HG02970 (cell line): ENCODE results near the gene TET1.
"Not testable (repeated sequence)": the region's sequence is repeated elsewhere in the genome, so short reads cannot be mapped to it uniquely, and the experiment has no call there.

Source experiments
- ATAC-seq: cut with Tn5 transposase; IDR thresholded peaks from one replicate; pipeline ENCODE4 v1.9.1; 2021; ENCODE audit warnings: mild to moderate bottlenecking, moderate library complexity, moderate number of reproducible peaks; ENCODE audit not compliant: unreplicated experiment, low FRiP score

TET1 gene

DNA sequence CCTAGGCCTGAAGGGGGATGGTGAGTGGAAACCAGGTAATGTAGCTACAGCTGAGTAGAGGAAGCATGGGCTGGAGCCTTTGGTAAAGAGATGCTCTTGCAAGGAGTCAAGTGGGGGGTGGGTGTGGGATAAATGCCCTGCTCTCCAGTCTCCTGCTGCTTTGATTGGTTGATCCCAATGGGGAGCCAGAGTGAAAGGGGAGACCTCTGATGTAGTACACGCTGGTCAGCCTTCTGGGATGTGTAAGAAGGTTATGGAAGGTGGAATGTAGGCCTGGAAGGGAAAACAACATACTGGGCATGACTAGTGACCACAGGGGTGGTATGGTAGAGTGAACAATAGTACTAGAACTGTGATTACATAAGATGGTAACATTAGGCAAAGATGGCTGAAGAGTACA is 44.3 kb downstream of the TET1 start:
- no peak for ATAC-seq

DNA sequence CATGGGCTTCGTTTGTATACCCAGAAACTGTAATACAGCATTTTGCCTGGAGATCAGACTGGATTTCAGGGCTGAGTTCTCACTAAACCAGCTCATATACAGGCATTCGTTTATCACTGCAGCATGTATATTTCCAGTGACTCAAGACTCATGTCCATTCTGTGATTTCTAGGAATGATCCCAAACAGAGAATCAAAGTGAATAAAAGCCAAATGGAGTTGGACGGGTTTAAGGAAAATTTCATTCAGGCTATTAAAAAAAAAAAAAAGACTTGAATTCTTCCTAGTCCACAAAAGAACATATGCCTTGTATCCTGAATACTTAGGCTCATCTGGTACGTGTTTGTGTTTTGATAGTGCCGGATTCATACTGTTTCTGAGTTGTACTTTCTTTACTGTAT is 46.8 kb downstream of the TET1 start:
- no peak for ATAC-seq

DNA sequence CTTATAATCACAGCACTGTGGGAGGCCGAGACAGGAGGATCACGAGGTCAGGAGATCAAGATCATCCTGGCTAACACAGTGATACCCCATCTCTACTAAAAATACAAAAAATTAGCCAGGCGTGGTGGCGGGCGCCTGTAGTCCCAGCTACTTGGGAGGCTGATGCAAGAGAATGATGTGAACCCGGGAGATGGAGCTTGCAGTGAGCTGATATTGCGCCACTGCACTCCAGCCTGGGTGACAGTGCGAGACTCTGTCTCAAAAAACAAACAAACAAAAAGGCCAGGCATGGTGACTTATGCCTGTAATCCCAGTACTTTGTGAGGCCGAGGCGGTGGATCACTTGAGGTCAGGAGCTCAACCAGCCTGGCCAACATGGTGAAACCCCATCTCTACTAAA is 49.9 kb downstream of the TET1 start:
- not testable (repeated sequence) for ATAC-seq

DNA sequence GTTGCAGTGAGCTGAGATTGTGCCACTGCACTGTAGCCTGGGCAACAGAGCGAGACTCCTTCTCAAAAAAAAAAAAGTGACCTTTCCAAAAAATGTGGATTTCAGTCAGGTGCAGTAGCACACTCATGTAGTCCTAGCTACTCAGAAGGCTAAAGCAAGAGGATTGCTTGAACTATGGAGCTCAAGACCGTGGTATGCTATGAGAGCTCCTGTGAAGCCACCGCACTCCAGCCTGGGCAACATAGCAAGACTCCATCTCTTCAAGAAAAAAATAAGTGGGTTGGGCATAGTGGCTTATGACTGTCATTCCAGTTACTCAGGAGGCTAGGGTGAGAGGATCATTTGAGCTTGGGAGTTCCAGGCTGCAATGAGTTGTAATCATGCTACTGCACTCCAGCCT is 51.1 kb downstream of the TET1 start:
- ATAC-seq: no peak

DNA sequence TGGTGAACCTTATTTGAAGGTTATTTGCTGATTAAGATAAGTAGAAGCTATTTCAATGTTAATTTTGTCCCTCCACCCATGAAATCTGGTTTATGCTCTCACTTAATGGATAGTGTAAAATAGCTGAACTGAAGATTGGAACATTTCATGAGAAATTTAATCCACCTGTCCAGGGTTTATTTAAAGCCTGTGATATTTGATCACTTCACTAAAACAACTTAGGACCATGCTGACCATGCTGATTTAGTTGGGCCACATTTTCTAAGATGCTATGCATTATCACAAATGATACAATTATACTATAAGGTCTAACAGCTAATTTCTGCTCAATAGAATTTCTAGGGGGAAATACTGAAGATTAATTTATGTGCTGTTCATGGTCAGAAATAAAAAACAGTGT is 53.8 kb downstream of the TET1 start:
- ATAC-seq: not testable (repeated sequence)

DNA sequence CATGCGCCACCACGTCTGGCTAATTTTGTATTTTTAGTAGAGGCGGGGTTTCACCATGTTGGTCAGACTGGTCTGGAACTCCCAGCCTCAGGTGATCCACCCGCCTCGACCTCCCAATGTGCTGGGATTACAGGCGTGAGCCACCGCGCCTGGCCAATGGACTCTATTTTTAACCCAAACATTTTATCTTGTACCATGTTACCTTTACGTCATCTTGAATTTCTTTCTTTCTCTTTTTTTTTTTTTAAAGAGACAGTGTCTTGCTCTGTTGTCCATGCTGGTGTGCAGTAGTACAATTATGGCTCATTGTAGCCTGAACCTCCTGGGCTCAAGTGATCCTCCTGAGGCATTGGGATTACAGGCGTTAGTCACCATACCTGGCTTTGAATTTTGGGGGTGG is 57.6 kb downstream of the TET1 start:
- ATAC-seq: not testable (repeated sequence)

DNA sequence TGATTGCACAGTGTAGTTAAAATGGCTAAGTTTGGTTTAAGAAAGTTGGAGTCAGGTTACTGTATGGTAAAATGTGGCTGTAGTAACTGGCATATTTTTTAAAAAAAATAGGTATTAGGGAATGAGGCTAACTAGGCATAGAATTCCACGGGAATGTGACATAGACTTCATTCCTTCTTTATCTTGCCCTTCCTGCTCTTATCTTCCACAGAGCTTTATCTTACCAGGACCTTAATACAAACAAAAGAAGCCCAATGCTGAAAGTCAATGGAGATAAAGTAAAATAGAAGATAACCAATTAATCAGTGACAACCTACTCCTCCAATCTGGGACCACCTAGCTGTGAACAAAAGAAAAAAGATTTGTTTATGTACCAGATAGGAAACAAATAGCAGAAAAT is 58.1 kb downstream of the TET1 start:
- ATAC-seq: no peak

DNA sequence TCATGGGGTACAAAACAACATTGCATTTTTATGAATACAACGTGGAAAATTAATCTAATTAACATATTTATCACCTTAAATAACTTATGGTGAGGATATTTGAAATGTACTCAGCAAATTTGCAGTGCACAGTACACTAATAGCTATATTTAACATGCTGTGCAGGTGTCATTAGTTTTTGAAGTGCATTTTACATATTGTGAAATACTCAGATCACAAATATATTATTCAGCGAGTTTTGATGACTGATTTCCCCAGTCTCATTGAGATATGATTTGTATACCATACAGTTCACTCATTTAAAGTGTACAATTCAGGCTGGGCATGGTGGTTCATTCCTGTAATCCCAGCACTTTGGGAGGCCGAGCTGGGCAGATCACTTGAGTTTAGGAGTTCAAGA is 59.5 kb downstream of the TET1 start:
- no peak for ATAC-seq

DNA sequence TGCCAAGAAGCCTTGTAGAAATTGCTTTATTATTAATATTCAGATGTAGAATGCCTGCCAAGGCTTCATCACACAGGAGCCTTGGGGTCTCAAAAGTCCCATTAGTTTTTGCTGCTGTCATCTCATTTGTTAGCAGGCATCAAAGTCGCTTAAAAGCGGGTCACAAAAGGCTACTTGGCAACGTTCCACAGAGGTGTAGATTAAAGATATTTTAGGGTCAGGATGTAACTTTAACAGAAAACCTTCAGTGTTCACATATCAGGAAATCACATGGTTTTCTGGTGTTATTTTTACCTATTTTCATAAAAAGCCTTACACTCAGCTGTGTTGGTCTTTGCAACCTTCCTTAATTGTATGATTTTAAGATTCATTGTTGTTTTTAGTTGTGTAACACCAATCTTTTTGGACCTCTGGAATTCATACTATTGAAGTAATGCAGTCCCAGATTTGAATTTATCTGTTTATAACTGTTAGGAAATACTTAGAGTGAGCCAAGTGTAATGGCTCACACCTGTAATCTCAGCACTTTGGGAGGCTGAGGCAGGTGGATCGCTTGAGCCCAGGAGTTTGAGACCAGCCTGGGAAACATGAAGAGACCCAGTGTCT is 65.3 kb downstream of the TET1 start:
- ATAC-seq: no peak

DNA sequence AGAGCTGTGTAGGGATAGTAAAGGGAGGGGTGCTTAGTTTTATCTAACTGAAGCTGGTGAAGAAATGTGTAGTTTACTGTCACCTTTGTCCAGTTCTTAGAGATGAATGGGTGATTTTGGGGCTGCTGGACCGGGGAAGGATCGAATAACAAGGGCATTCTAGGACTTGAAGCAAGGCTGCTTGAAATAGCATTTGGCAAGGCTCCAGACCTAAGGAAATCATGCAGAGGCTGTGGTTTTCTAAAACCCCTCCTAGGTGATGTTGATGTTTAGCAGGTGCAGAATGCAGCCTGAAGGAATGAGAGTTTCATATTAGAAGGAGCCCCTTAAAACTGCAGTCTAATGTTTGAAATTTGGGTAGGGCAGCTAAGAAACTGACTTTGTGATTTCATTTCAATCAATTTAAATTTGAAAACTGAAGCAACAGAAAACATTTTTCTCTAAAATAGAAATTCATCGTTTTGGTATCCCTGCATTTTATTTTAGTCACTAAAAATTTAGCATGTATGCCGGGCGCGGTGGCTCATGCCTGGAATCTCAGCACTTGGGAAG is 68.5 kb downstream of the TET1 start:
- ATAC-seq: no peak

DNA sequence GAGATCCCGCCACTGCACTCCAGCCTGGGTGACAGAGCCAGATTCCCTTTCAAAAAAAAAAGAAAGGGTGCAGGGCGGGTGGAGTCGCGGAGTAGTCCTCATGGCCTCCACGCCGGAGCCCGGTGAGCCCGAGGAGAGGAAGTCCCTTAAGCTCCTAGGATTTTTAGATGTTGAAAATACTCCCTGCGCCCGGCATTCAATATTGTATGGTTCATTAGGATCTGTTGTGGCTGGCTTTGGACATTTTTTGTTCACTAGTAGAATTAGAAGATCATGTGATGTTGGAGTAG is 72.1 kb downstream of the TET1 start:
- not testable (repeated sequence) for ATAC-seq

DNA sequence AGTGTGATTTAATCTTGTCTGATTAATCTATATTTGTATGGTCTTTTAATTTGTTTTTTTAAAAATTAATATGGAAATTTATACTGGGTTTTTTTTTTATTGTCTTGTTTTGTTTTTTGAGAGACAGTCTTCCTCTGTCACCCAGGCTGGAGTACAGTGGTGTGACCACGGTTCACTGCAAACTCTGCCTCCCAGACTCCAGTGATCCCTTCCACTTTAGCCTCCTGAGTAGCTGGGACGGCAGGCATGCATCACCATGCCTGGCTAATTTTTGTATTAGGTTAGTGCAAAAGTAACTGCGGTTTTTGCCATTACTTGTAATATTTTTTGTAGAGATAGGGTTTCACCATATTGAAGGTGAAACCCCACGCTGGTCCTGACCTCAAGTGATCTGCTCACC is 73.1 kb downstream of the TET1 start:
- no peak for ATAC-seq

DNA sequence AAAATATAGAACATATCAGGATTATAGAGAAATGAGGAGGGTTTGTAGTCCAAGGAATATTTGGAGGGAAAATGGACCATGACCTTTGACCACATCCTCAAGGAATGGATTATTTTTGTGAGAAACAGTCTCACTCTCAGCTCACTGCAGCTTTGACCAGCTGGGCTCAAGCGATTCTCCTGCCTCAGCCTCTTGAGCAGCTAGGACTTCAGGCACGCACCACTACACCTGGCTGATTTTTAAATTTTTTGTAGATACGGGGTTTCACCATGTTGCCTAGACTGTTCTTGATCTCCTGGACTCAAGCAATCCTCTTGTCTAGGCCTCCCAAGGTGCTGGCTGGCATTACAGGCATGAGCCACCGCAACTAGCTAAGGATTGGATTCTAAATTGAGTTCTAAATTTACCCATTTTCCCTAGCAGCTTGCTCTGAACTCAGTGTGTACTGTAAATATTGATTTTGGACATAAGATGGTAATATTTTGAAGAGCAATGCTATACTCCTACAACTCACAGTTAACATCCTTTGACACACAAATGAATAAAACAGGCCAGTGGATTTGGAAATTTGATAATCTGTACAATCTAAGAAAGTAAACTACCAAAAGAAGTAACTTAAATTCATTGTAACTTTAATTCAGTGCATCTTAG is 73.8 kb downstream of the TET1 start:
- ATAC-seq: no peak

DNA sequence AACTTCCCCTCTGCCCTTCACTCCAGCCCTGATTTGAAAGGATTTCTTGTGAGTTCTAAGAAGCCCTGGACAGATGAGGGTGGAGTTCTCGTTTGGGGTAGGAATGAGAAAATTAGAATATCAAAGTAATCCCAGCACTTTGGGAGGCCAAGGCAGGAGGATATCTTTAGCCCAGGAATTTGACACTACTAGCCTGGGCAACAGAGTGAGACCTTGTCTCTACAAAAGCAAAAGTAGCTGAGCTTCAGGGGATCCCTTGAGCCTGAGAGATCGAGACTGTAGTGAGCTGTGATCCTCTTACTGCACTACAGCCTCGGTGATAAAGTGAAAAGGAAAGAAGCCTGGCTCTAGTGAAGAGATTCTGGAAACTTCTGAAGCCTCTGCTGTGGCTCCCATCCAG is 76.2 kb downstream of the TET1 start:
- no peak for ATAC-seq

DNA sequence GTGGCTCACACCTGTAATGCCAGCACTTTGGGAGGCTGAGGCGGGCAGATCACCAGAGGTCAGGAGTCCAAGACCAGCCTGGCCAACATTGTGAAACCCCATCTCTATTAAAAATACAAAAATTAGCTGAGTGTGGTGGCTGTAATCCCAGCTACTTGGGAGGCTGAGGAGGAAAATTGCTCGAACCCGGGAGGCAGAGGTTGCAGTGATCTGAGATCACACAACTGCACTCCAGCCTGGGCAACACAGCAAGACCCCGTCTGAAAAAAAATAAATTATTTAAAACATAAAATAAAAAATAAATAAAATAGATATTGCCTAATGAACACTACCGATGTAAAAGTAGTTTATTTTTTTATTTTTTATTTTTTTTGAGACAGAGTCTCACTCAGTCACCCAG is 83.4 kb downstream of the TET1 start:
- not testable (repeated sequence) for ATAC-seq

DNA sequence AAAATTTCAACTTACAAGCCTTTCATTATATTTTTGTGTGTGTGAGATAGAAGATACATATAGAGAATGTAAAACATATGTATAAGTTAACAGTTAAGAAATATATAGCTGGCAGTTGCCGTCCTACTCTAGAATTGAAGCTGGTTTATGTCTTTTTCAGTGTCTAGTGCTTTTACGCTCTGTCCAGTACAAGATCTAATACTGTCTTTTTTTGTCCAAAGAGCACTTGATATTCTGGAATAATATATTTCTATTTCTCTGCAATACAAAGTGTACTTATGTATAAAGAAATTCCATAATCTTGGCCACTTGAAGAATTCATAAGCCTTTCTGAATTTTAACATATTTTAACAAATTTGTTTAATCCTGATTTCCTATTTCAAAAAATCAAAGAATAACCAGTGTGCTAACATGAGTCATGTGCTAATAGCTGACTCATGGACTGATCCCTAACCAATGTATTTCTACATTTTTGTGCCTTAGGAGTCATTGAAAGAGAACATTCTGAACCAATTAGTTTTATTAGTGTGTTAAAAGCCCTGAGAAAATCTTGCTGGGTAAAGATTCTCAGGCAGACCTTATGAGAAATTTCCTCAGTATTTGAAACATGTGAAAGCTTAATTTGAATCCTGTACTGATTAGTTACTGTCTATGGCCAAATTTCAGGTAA is 87.7 kb downstream of the TET1 start:
- ATAC-seq: no peak

DNA sequence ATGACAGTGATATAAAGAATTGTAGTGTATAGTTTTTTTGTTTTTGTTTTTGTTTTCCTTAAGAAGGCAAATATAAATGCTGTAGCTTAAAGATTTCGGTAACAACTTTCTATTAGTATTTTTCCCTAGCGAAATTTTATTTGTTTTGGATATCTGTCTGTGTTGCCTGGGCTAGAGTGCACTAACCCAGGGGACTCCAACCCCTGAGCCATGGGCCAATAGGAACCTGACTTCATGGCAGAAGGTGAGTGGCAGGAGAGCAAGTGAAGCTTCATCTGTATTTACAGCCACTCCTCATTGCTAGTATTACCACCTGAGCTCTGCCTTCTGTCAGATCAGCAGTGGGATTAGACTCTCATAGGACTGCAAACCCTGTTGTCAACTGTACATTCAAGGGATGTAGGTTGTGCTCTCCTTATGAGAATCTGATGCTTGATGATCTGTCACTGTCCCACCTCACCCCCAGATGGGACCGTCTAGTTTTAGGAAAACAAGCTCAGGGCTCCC is 95.5 kb downstream of the TET1 start:
- no peak for ATAC-seq

DNA sequence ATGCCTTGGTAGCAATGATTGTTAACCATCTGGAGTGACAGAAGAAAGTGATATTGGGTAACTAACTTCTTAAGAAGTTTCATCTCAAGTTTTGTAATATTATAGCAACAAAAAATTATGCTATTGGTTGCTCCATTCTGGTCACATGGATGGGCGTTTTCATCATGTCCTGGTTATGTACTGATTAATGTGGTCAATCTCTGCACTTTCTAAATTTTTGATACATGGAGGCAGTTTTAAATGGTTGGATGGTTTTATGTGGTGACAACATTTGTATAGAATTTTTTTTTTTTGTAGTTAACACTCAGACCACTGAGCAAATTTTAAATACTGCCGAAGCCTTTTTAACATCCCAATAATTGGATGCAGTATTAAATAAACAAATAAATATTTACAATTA is 105.7 kb downstream of the TET1 start:
- no peak for ATAC-seq

DNA sequence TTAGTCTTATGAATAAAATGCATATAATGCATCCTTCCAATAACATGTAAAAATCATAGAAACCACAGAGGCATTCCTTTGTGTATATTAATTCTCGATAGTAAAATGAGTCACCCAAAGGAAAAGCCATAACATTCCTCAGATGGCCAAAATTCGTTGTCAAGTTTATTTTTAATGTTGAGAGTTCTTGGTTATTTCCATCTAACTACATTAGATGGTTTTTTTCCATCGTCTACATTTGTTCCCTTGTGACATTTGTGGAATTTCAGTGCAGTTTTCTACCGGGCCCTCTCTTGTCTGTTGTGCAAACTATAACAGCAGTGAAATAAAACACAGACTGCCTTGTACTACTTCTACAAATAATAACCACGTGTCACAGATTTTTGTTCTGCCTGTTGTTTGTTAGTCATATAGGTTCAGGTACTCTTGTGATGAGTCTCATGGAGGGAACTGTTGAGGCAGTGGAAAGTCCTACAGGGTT is 106.2 kb downstream of the TET1 start:
- ATAC-seq: no peak

DNA sequence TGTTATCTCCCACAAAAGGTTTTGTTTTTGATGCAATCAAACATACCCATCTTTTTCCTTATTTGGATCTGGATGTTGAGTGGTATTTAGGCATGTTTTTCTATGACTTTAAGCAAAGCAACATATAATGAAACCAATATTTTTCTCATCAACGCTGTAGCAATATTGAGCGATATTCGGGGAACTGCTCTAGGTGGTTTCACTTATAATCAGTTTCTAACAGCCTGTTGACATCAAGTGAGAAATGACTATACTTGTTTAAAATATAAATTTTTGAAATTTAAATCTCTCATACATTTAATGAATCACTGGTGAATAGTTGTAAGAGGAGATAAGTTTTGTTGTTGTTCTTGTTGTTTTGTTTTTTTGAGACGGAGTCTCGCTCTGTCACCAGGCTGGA is 108.1 kb downstream of the TET1 start:
- no peak for ATAC-seq

DNA sequence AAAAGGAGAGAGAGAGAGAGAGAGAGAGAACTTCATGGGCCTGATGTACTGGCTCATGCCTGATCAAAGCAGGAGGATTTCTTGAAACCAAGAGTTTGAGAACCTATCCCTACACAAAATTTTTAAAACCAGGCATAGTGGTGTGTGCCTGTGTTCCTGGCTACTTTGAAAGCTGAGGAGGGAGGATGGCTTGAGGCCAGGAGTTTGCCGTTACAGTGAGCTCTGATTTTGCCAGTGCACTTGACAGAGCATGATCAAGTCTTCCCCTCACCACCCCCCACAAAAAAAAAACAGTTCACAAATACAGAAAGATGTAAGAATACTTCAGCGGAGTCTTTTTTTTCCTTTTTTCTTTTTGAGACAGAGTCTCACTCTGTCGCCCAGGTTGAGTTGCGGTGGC is 108.8 kb downstream of the TET1 start:
- ATAC-seq: no peak

DNA sequence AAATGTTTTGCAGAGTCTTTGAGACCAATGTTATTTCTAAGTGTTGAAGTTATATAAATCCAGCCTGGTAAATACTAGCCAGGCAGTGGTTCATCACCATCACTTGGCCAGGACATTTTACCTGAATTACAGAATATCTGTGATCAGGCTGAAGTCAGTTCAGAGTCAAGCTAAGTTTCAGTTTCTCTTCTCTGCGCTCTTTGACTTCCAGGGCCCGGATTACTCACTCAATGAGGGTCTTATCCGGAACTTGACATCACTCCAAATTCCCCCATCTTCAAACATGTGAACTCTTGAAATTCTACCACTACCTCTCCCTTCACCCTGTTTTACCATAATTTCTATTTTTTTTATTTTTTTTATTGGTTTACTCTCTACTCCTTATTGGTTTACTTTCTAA is 124.3 kb downstream of the TET1 start:
- ATAC-seq: no peak
